Caco-2 (cell line): ENCODE results near the gene PRSS27. TPM values are rescaled to one million over a fixed set of nuclear protein-coding genes. Genes with fewer than 3 reads are reported as not detected.

ENCODE experiments used
- BruUV-seq: library from RNA; stranded (reverse); fragments of 400-500 nt; replicated peaks from 2 replicates; lab custom pipeline; 2021; lab: Mats Ljungman, UMichigan
- CTCF ChIA-PET: fragments of 300-600 bp; sonication (Branson Sonifier 250); formaldehyde crosslinking; loops from one replicate; lab custom pipeline; 2022; ENCODE audit warnings: antibody characterized with exemption; lab: Charles Lee
- POLR2A ChIA-PET: fragments of 300-600 bp; sonication (Branson Sonifier 250); formaldehyde crosslinking; loops from one replicate; lab custom pipeline; 2022; ENCODE audit warnings: antibody characterized with exemption; lab: Charles Lee
- DNase-seq, 2 experiments: peaks; one replicate each; pipeline versions ENCODE4 v3.0.0 to v3.0.0-alpha.2; 2020 to 2022
- H3K27me3 ChIP-seq: replicated peaks from 2 replicates; pipeline ENCODE4 v1.6.0; 2011; ENCODE audit warnings: low read length; ENCODE audit not compliant: control insufficient read depth, insufficient read depth
- H3K36me3 ChIP-seq: 2 replicates; pipeline ENCODE4 v1.5.1; 2011; ENCODE audit warnings: low read length; ENCODE audit not compliant: control insufficient read depth, insufficient read depth
- H3K4me1 ChIP-seq: fragments of 250-450 bp; sonication (Bioruptor Pico); 2 replicates; pipeline ENCODE4 v1.5.1; 2020; ENCODE audit warnings: mild to moderate bottlenecking
- H3K4me3 ChIP-seq: 2 replicates; pipeline ENCODE4 v1.5.1; 2011; ENCODE audit warnings: low read depth, mild to moderate bottlenecking, control low read depth, low read length
- H3K9me3 ChIP-seq: fragments of 250-450 bp; sonication (Bioruptor Pico); 2 replicates; pipeline ENCODE4 v1.5.1; 2020; ENCODE audit warnings: mild to moderate bottlenecking, moderate library complexity
- H3K27ac Mint-ChIP-seq: one replicate; pipeline ENCODE4 v1.8.0; 2022; ENCODE audit warnings: mixed read lengths; ENCODE audit not compliant: unreplicated experiment
- H3K27me3 Mint-ChIP-seq: one replicate; pipeline ENCODE4 v1.8.0; 2022; ENCODE audit warnings: mixed read lengths; ENCODE audit not compliant: insufficient read depth, unreplicated experiment
- H3K36me3 Mint-ChIP-seq: one replicate; pipeline ENCODE4 v1.8.0; 2022; ENCODE audit warnings: mild to moderate bottlenecking, mixed read lengths; ENCODE audit not compliant: insufficient read depth, unreplicated experiment
- H3K4me1 Mint-ChIP-seq: one replicate; pipeline ENCODE4 v1.8.0; 2022; ENCODE audit warnings: low read depth, mixed read lengths; ENCODE audit not compliant: unreplicated experiment
- H3K4me3 Mint-ChIP-seq: one replicate; pipeline ENCODE4 v1.8.0; 2022; ENCODE audit warnings: mild to moderate bottlenecking, moderate library complexity, mixed read lengths; ENCODE audit not compliant: unreplicated experiment
- H3K9me3 Mint-ChIP-seq: one replicate; pipeline ENCODE4 v1.8.0; 2022; ENCODE audit warnings: mixed read lengths; ENCODE audit not compliant: unreplicated experiment
- intact Hi-C: fragments of 100-400 bp; cut with micrococcal nuclease; formaldehyde crosslinking; loops from one replicate; pipeline ENCODE4 v1.10.0; 2022; ENCODE audit not compliant: unreplicated experiment
- total RNA-seq: library from RNA; stranded (reverse); gene quantifications from 2 replicates; pipeline ENCODE4 v1.2.3, GENCODE V29; 2022
- TF ChIP-seq, protein P1 (sequence below), 2 experiments: fragments of 200-600 bp in 1 of 2; IDR thresholded peaks; 1 replicate in 1 of 2; 2 replicates in 1 of 2; pipeline versions ENCODE4 v1.5.1 to v1.8.0; 2011 to 2022; ENCODE audit warnings: antibody characterized with exemption in 1 of 2, control low read depth in 1 of 2, inconsistent platforms in 1 of 2, low read depth in 1 of 2, low read length in 1 of 2, mild to moderate bottlenecking in 1 of 2, moderate library complexity in 1 of 2; ENCODE audit not compliant: insufficient read depth in 1 of 2, severe bottlenecking in 1 of 2, unreplicated experiment in 1 of 2

Gene PRSS27
- total RNA-seq, 1 experiment from 2014 or later, result 1.1 TPM

DNA sequence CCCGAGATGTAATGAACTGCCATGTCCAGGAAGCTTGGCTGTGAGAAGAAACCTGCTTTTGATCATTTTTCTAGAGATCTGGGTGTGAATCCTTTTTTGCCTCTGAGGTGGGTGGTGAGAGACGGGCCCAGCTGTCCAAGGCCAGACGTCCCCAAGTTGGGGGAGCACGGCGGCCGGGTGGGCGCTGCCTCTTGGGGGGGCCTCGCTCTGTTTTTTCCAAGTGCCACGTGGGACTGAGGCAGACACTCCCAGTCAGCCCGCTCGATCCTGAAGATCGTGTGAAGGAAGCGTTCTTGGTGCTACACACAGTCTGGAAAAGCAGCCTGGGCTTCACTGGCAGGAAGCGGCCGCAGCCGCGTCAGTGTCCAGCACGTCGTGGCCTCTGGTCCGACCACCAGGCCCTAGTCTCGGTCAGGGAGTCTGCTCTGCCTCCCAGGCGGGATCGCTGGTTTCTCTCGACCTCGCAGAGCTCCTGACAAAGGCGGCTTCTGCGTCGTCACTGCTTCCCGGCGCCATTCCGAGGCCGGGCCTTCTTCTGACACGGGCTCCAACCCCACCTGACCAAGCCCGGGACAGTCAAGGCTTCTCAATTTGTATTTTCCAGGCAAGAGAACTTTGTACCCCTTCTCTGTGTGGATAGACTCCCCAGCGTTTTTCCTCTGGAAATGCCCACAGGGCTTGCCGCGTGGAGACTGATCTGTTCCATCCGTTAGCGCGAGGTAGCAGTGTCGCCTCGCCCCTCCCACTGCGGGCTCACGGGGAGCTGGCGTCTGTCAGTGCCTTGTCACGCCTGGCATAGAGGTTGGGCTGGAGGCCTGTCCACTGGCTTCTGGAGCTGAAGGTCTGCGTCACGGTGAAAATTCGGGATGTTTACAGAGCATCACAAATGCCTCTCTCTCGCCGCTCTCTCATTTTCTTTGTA is 12.4 kb downstream of the PRSS27 start:
- H3K9me3 ChIP-seq, result no peaks in the 10 kb centered on the region
- no peaks in the 10 kb centered on the region; the same call in 1 of the 2 replicates for H3K36me3 ChIP-seq
- no TSS peak for BruUV-seq
- CTCF ChIA-PET, result no interaction called here
- no peaks in the 10 kb centered on the region for H3K27me3 ChIP-seq
- TF ChIP-seq, protein P1, sequence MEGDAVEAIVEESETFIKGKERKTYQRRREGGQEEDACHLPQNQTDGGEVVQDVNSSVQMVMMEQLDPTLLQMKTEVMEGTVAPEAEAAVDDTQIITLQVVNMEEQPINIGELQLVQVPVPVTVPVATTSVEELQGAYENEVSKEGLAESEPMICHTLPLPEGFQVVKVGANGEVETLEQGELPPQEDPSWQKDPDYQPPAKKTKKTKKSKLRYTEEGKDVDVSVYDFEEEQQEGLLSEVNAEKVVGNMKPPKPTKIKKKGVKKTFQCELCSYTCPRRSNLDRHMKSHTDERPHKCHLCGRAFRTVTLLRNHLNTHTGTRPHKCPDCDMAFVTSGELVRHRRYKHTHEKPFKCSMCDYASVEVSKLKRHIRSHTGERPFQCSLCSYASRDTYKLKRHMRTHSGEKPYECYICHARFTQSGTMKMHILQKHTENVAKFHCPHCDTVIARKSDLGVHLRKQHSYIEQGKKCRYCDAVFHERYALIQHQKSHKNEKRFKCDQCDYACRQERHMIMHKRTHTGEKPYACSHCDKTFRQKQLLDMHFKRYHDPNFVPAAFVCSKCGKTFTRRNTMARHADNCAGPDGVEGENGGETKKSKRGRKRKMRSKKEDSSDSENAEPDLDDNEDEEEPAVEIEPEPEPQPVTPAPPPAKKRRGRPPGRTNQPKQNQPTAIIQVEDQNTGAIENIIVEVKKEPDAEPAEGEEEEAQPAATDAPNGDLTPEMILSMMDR (IDR thresholded peaks at IDR 0.05; ENCODE audit: insufficient read depth in 1 of 2, low read depth in 1 of 2, low read length in 1 of 2, severe bottlenecking in 1 of 2, unreplicated experiment in 1 of 2), result no peak
- Mint-ChIP-seq H3K4me3 (no peak overlapping the region), H3K4me1 (no peaks in the 10 kb centered on the region), H3K27me3 (no peaks in the 10 kb centered on the region), H3K36me3 (peaks cover 15% of the 10 kb centered on the region), H3K9me3 (no peaks in the 10 kb centered on the region), H3K27ac (no peak overlapping the region)
- H3K4me3 ChIP-seq, result no peak overlapping the region
- intact Hi-C loops, result no loop called here
- DNase-seq, result no peak
- no peaks in the 10 kb centered on the region for H3K4me1 ChIP-seq
- POLR2A ChIA-PET, result no interaction called here

DNA sequence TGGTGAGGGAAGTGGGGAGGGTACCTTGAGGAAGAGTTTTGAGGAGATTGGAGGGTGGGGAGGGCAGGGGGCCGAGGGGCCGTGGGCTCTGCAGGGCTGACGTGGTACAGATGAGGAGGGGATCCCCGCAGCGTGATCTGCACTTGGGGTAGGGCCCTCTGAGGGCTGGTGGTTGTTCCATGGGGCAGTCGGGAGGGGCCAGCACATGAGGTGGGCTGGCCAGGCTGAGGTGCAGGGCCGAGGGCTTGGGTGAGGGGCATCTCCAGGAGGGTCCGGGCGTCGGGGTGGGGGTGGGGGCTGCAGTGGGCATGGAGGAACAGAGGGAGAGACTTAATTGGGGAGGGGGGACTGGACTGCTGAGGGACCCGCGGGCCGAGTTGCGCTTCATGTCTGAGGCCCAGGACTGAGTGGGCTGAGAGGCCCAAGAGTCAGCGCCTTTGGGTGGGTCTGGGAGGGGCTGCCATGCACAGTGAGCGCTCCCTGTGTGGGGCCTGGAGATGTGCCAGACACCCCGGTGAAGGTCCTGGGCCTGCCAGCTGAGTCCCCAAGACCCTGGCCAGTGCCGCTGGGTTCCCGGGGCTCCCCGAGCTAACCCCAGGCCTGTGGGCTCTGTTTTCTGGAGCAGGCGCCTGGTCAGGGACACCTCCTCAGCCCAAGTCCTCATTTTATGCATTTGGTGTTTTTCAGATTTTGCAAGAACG is 13.3 kb downstream of the PRSS27 start:
- ChIA-PET POLR2A (no interaction called here), CTCF (no interaction called here)
- TF ChIP-seq, protein P1 (IDR thresholded peaks at IDR 0.05; ENCODE audit: insufficient read depth in 1 of 2, low read depth in 1 of 2, low read length in 1 of 2, severe bottlenecking in 1 of 2, unreplicated experiment in 1 of 2), result no peak
- H3K27ac Mint-ChIP-seq, result no peak overlapping the region
- H3K27me3 Mint-ChIP-seq, result no peaks in the 10 kb centered on the region
- no peaks in the 10 kb centered on the region for H3K4me1 Mint-ChIP-seq
- Histone ChIP-seq H3K27me3 (no peaks in the 10 kb centered on the region), H3K36me3 (no peaks in the 10 kb centered on the region; the same call in 1 of the 2 replicates), H3K4me1 (no peaks in the 10 kb centered on the region), H3K4me3 (no peak overlapping the region), H3K9me3 (no peaks in the 10 kb centered on the region)
- DNase-seq, result no peak
- no peaks in the 10 kb centered on the region for H3K9me3 Mint-ChIP-seq
- intact Hi-C loops, result no loop called here
- no TSS peak for BruUV-seq
- peaks cover 16% of the 10 kb centered on the region for H3K36me3 Mint-ChIP-seq
- no peak overlapping the region for H3K4me3 Mint-ChIP-seq

DNA sequence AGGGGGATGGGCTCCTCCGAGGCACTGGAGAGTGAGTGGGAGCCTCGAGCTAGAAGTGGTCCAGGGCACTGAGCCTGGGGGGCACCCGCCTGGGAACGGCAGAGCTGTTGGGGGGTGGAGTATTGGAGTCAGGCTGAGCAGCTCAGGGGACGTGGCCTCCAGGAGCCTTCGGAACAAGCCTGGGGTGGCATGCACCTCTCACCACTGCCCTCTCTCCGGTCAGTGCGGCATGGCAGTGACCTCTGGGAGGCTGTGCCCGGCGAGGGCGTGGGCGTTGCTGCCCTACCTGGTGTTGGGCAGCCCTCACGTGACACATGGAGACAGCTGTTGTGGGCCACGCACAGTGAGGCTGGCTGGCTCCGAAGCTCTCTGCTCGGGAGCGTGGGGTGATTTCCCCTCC is 13.9 kb downstream of the PRSS27 start:
- CTCF ChIA-PET, result no interaction called here
- TF ChIP-seq, protein P1 (IDR thresholded peaks at IDR 0.05; ENCODE audit: insufficient read depth in 1 of 2, low read depth in 1 of 2, low read length in 1 of 2, severe bottlenecking in 1 of 2, unreplicated experiment in 1 of 2), result no peak
- no peaks in the 10 kb centered on the region for H3K27me3 Mint-ChIP-seq

More for the DNA sequence above, 13.9 kb downstream of the PRSS27 start:
- H3K36me3 Mint-ChIP-seq, result peaks cover 13% of the 10 kb centered on the region
- Histone ChIP-seq H3K4me3 (no peak overlapping the region), H3K27me3 (no peaks in the 10 kb centered on the region), H3K9me3 (no peaks in the 10 kb centered on the region), H3K36me3 (no peaks in the 10 kb centered on the region; the same call in 1 of the 2 replicates), H3K4me1 (no peaks in the 10 kb centered on the region)
- BruUV-seq, result no TSS peak
- intact Hi-C loops, result no loop called here
- H3K4me1 Mint-ChIP-seq, result no peaks in the 10 kb centered on the region
- no peaks in the 10 kb centered on the region for H3K9me3 Mint-ChIP-seq
- DNase-seq, result no peak
- POLR2A ChIA-PET, result interaction anchor here (0.6 kb wide), 1 partner anchor 86 kb away, joined by 5 read pairs; no protein-coding TSS in a partner anchor
- H3K27ac Mint-ChIP-seq, result no peak overlapping the region
- H3K4me3 Mint-ChIP-seq, result no peak overlapping the region
